Gastrocnemius medialis (tissue), 4 donors: ENCODE measurements around the gene PRKCE. TPM values are rescaled to one million over a fixed set of nuclear protein-coding genes. Genes with fewer than 3 reads are reported as not detected.

Experiments used
- ATAC-seq, 2 donors: fragments of 150-250 bp; one replicate each; pipeline ENCODE4 v1.9.1; 2016
- DNase-seq, 2 donors: peaks; one replicate each; pipeline ENCODE4 v3.0.0-alpha.2; 2019
- H3K27ac ChIP-seq, 4 donors: fragments of 200-600 bp; sonication (generic); 1 replicate in 1 of 4; 2 replicates in 3 of 4; pipeline ENCODE4 v1.5.1; 2016 to 2018; ENCODE audit warnings: mild to moderate bottlenecking in 2 of 4, moderate library complexity in 1 of 4
- H3K27me3 ChIP-seq, 3 donors: fragments of 200-600 bp; sonication (generic) in 2 of 3; 1 replicate in 1 of 3; 2 replicates in 2 of 3; pipeline versions ENCODE4 v1.5.1 to v1.6.0; 2016 to 2019; ENCODE audit warnings: mild to moderate bottlenecking in 1 of 3, moderate library complexity in 1 of 3
- H3K36me3 ChIP-seq, 2 donors: fragments of 200-600 bp; sonication (generic) in 1 of 2; one replicate each; pipeline ENCODE4 v1.5.1; 2017 to 2018
- H3K4me1 ChIP-seq, 2 donors: fragments of 200-600 bp; sonication (generic) in 1 of 2; one replicate each; pipeline ENCODE4 v1.5.1; 2016 to 2017; ENCODE audit warnings: mild to moderate bottlenecking in 2 of 2
- H3K4me3 ChIP-seq, 4 donors: fragments of 200-600 bp; sonication (generic) in 3 of 4; 1 replicate in 1 of 4; 2 replicates in 3 of 4; pipeline ENCODE4 v1.5.1; 2016 to 2019; ENCODE audit warnings: mild to moderate bottlenecking in 2 of 4
- H3K9me3 ChIP-seq, 3 donors: fragments of 200-600 bp; sonication (generic) in 2 of 3; 1 replicate in 1 of 3; 2 replicates in 2 of 3; pipeline ENCODE4 v1.5.1; 2016 to 2019
- POLR2A ChIP-seq, 2 donors: fragments of 450-650 bp; IDR thresholded peaks; one replicate each; pipeline ENCODE4 v1.6.1; 2017; ENCODE audit warnings: antibody characterized with exemption in 2 of 2, mild to moderate bottlenecking in 2 of 2, moderate library complexity in 2 of 2
- in situ Hi-C, 4 donors: fragments of 200-750 bp; cut with MboI; loops; one replicate each; pipeline versions ENCODE4 v1.15.0 to v1.8.0; 2017; ENCODE audit warnings: low sequenced_read_pairs in 4 of 4
- intact Hi-C: fragments of 100-400 bp; cut with DNase I; formaldehyde crosslinking; loops from one replicate; pipeline ENCODE4 v1.15.1; 2023; ENCODE audit warnings: low total_unique reads
- total RNA-seq, 4 donors: library from RNA; depleted of rRNA; stranded (reverse); fragments of >200 nt; gene quantifications; one replicate each; pipeline versions ENCODE4 v1.1.0 to v1.2.3, GENCODE V29; 2016
- TF ChIP-seq, protein P1 (sequence below), 5 experiments: fragments of 450-650 bp in 3 of 5; fragments of 200-600 bp in 2 of 5; sonication (generic) in 2 of 5; IDR thresholded peaks in 4 of 5; conservative IDR thresholded peaks in 1 of 5; 1 replicate in 4 of 5; 2 replicates in 1 of 5; pipeline ENCODE4 v1.5.1; 2016 to 2019; ENCODE audit warnings: antibody characterized with exemption in 5 of 5, mild to moderate bottlenecking in 3 of 5, moderate library complexity in 3 of 5

Gene PRKCE
- total RNA-seq, 4 donors from 2014 or later: 5.8 to 28.9 (median 11.8) TPM

DNA sequence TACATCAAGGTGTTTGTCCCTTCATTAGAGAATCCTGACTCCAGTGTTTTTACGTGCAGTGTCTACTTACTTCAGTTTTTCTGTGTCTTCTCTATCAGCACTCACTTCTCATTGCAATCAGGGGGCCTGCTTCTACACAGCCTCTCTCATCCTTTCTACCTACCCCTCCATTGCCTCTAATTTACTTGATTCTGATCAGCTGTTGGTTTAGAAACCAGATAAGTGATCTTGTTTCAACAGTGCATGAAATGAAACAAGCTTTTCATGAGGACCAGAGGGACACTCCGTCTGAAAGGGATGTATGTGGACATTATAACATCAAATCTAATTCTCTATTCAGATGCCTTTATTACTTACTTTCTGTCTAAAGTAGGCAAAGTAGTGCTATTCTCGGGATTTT is 136.9 kb downstream of the PRKCE start:
- Histone ChIP-seq H3K4me1 (peaks cover under 1 to 14% of the 10 kb centered on the region in 2 donors), H3K4me3 (no peak overlapping the region), H3K27ac (no peak overlapping the region), H3K27me3 (no peaks in the 10 kb centered on the region), H3K36me3 (no peaks in the 10 kb centered on the region), H3K9me3 (no peaks in the 10 kb centered on the region)
- DNase-seq (no peak), ATAC-seq (no peak)
- intact Hi-C loops (no loop called here), in situ Hi-C loops (loop anchor here in 3 of 4 donors (10.0 to 25.0 kb wide), 2 partner anchors 146 to 149 kb away; no protein-coding TSS in a partner anchor)
- TF ChIP-seq POLR2A (IDR thresholded peaks at IDR 0.05): no peak
- TF ChIP-seq, protein P1, sequence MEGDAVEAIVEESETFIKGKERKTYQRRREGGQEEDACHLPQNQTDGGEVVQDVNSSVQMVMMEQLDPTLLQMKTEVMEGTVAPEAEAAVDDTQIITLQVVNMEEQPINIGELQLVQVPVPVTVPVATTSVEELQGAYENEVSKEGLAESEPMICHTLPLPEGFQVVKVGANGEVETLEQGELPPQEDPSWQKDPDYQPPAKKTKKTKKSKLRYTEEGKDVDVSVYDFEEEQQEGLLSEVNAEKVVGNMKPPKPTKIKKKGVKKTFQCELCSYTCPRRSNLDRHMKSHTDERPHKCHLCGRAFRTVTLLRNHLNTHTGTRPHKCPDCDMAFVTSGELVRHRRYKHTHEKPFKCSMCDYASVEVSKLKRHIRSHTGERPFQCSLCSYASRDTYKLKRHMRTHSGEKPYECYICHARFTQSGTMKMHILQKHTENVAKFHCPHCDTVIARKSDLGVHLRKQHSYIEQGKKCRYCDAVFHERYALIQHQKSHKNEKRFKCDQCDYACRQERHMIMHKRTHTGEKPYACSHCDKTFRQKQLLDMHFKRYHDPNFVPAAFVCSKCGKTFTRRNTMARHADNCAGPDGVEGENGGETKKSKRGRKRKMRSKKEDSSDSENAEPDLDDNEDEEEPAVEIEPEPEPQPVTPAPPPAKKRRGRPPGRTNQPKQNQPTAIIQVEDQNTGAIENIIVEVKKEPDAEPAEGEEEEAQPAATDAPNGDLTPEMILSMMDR (IDR thresholded peaks at IDR 0.05 in 4 of 5, conservative IDR thresholded peaks at IDR 0.05 in 1 of 5): no peak

DNA sequence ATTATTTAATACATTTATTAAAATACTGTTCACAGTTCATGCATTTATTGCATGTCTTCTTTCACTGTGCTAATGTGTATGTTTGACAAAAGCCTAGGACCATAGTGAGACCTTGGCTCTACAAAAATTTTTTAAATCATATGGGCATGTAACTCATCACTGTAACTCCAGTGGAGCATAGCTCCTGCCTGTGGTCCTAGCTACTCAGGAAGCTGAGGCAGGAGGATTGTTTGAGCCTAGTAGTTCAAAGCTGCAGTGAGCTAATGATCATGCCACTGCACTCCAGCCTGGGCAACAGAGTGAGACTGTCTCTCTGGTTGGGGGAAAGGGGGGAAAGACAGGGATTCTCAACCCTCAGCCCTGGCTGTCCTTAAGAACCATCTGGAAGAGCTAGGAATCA is 137.8 kb downstream of the PRKCE start:
- no peak for TF ChIP-seq POLR2A (IDR thresholded peaks at IDR 0.05)
- TF ChIP-seq, protein P1 (IDR thresholded peaks at IDR 0.05 in 4 of 5, conservative IDR thresholded peaks at IDR 0.05 in 1 of 5): no peak
- DNase-seq (no peak), ATAC-seq (no peak)
- intact Hi-C loops (no loop called here), in situ Hi-C loops (loop anchor here in 3 of 4 donors (10.0 to 25.0 kb wide), 2 partner anchors 145 to 148 kb away; no protein-coding TSS in a partner anchor)
- Histone ChIP-seq H3K4me1 (peaks cover 0 to 13% of the 10 kb centered on the region in 2 donors), H3K4me3 (no peak overlapping the region), H3K27ac (peak overlapping the region in 2 of 4 donors; percentile 29 to 45), H3K9me3 (no peaks in the 10 kb centered on the region), H3K36me3 (no peaks in the 10 kb centered on the region), H3K27me3 (no peaks in the 10 kb centered on the region)

DNA sequence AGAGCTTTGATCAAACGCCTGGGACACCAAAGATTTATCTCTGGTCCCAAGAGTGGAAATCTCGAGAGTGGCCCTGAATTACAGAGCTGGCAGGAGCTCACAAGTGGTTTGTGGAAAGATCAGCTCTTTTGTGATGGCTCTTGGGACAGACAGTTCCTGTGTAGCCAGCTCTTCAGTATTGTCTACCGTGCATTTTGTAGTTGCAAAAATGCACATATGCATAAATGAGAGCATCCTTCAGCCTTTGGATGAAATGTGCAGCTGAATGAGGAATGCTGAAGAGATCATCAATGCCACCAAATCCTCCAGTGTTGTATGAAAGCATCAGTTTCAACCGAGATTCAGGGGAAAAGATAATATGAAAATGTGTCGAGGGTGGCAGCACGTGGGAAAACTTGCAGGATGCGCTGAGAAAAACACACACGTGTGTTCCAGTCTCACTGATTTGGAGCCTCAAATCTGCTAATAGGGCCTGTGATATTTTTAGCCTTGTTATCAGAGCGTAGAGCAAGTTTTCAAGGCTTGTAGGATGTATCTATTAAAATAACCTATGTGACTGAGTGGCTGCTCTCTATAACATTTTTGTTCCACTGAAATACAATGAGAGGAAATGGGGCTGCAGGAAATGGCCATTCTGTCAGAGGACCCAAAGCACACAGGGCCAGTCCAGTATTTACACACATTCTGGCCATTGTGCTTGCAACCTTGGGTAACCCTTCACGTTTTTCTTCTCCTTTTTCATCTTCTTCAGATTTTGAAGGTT is 138.7 kb downstream of the PRKCE start:
- no peaks in the 10 kb centered on the region for H3K9me3 ChIP-seq
- H3K36me3 ChIP-seq: no peaks in the 10 kb centered on the region
- H3K27ac ChIP-seq: peak overlapping the region in 3 of 4 donors; percentile 45 to 61 (median 57)
- no peaks in the 10 kb centered on the region for H3K27me3 ChIP-seq
- in situ Hi-C loops: loop anchor here in 3 of 4 donors (10.0 to 25.0 kb wide), 2 partner anchors 145 to 147 kb away; no protein-coding TSS in a partner anchor
- TF ChIP-seq, protein P1 (IDR thresholded peaks at IDR 0.05 in 4 of 5, conservative IDR thresholded peaks at IDR 0.05 in 1 of 5): no peak
- TF ChIP-seq POLR2A (IDR thresholded peaks at IDR 0.05): no peak
- intact Hi-C loops: no loop called here
- H3K4me3 ChIP-seq: no peak overlapping the region
- ATAC-seq: peak in 1 of 2 donors; percentile 45
- DNase-seq: no peak
- peaks cover 0 to 13% of the 10 kb centered on the region in 2 donors for H3K4me1 ChIP-seq

DNA sequence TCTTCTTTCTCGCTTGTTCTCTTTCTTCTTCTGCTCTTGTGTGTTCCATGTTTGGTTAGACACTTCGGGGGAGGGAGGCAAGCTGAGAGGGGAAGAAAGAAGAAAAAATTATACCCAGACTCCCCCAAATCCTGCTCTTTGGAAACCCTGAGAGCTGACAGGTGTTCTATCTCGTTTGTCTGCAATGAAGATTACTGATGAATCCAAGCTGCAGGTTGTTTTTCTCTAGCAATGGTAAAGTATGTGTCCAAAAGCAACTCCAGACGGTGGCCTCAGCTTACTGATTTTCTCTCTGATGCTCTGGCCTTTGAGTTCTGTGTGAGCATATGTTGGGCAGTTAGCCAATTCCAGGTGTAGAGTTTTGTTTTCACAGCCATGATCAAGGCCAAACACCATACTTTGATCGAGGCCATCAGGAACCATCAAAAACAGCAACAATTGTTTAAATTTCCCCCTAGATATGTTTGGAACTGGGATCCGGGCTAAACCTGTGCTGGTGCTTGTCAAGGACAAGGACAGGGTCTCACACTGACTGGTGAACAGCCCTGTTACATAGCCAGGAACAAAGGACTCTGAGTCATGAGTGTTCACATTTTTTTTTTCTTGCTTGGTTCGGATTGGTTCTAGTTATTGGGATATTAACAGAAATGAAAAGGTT is 142.0 kb downstream of the PRKCE start:
- peaks cover 0 to 13% of the 10 kb centered on the region in 2 donors for H3K4me1 ChIP-seq

More for the DNA sequence above, 142.0 kb downstream of the PRKCE start:
- in situ Hi-C loops: loop anchor here in 2 of 4 donors (25.0 kb wide), 1 partner anchor 144 kb away; no protein-coding TSS in a partner anchor
- Histone ChIP-seq H3K4me3 (no peak overlapping the region), H3K9me3 (no peaks in the 10 kb centered on the region), H3K27me3 (no peaks in the 10 kb centered on the region), H3K27ac (no peak overlapping the region), H3K36me3 (no peaks in the 10 kb centered on the region)
- TF ChIP-seq, protein P1 (IDR thresholded peaks at IDR 0.05 in 4 of 5, conservative IDR thresholded peaks at IDR 0.05 in 1 of 5): no peak
- TF ChIP-seq POLR2A (IDR thresholded peaks at IDR 0.05): no peak
- ATAC-seq (no peak), DNase-seq (no peak)
- intact Hi-C loops: no loop called here
